GM20431 (cell line): Measurements from ENCODE around the gene SPART.

Source experiments
- in situ Hi-C: fragments of 300-500 bp; cut with MseI, MboI; formaldehyde crosslinking; loops from one replicate; pipeline ENCODE4 v1.15.0; 2020; ENCODE audit warnings: low sequenced_read_pairs; ENCODE audit not compliant: unreplicated experiment

The SPART gene

GRCh38 chr13:36259361-36260137 is 86.6 kb downstream of the SPART start:
- in situ Hi-C loops = loop anchor here (10.0 kb wide), 1 partner anchor 275 kb away; no protein-coding TSS in a partner anchor

GRCh38 chr13:36258831-36259230 is 87.4 kb downstream of the SPART start:
- in situ Hi-C loops = no loop called here
